Brain microvascular endothelial cell (primary cell): ENCODE results near the gene HNRNPM.

Source experiments
- DNase-seq: peaks from one replicate; pipeline ENCODE4 v3.0.0-alpha.2; 2020
- H3K27ac ChIP-seq: fragments of 250-450 bp; sonication (Bioruptor Pico); 2 replicates; pipeline ENCODE4 v1.5.1; 2020; ENCODE audit warnings: mild to moderate bottlenecking, moderate library complexity
- H3K27me3 ChIP-seq: fragments of 250-450 bp; sonication (Bioruptor Pico); replicated peaks from 2 replicates; pipeline ENCODE4 v1.5.1; 2020; ENCODE audit warnings: mild to moderate bottlenecking
- H3K36me3 ChIP-seq: fragments of 250-450 bp; sonication (Bioruptor Pico); replicated peaks from 2 replicates; pipeline ENCODE4 v1.5.1; 2020; ENCODE audit warnings: mild to moderate bottlenecking
- H3K4me3 ChIP-seq: 2 replicates; pipeline ENCODE4 v1.5.1; 2011; ENCODE audit warnings: low read depth, mild to moderate bottlenecking, control low read depth, low read length, moderate library complexity
- CTCF ChIP-seq: IDR thresholded peaks from 2 replicates; pipeline ENCODE4 v1.5.1; 2011; ENCODE audit warnings: low read depth, mild to moderate bottlenecking, moderate library complexity, low read length, control low read depth, inconsistent platforms; ENCODE audit errors: missing control alignments
- in situ Hi-C: cut with HindIII; loops from 2 replicates; pipeline ENCODE4 v1.10.0; 2017; ENCODE audit warnings: low sequenced_read_pairs, low pct_ligation_motif_present

Gene HNRNPM

GRCh38 chr19:8453616-8454015 lies 8.8 kb downstream of the HNRNPM start:
- in situ Hi-C loops, result no loop called here
- Histone ChIP-seq H3K27me3 (no peaks in the 10 kb centered on the region), H3K4me3 (no peak overlapping the region), H3K36me3 (peaks cover 11% of the 10 kb centered on the region), H3K27ac (no peak overlapping the region)
- DNase-seq, result no peak
- no peak for TF ChIP-seq CTCF

GRCh38 chr19:8454218-8454617 lies 9.4 kb downstream of the HNRNPM start:
- DNase-seq, result no peak
- Histone ChIP-seq H3K27me3 (no peaks in the 10 kb centered on the region), H3K4me3 (no peak overlapping the region), H3K36me3 (peaks cover 11% of the 10 kb centered on the region), H3K27ac (no peak overlapping the region)
- in situ Hi-C loops, result no loop called here
- no peak for TF ChIP-seq CTCF

GRCh38 chr19:8455018-8455417 lies 10.2 kb downstream of the HNRNPM start:
- no peak for TF ChIP-seq CTCF
- peaks cover 11% of the 10 kb centered on the region for H3K36me3 ChIP-seq
- H3K27ac ChIP-seq, result no peak overlapping the region
- in situ Hi-C loops, result no loop called here
- H3K27me3 ChIP-seq, result no peaks in the 10 kb centered on the region
- no peak for DNase-seq
- H3K4me3 ChIP-seq, result no peak overlapping the region

- TF ChIP-seq CTCF, result peak; percentile 52
- H3K36me3 ChIP-seq, result peaks cover 11% of the 10 kb centered on the region
- no peaks in the 10 kb centered on the region for H3K27me3 ChIP-seq
- H3K27ac ChIP-seq, result no peak overlapping the region
- H3K4me3 ChIP-seq, result no peak overlapping the region
- DNase-seq, result no peak
- in situ Hi-C loops, result no loop called here
Measured at GRCh38 chr19:8456064-8456463, 11.3 kb downstream of the HNRNPM start.

GRCh38 chr19:8457209-8457608 lies 12.4 kb downstream of the HNRNPM start:
- no peak for TF ChIP-seq CTCF
- H3K27me3 ChIP-seq, result no peaks in the 10 kb centered on the region
- in situ Hi-C loops, result no loop called here
- H3K36me3 ChIP-seq, result peaks cover 11% of the 10 kb centered on the region
- H3K4me3 ChIP-seq, result no peak overlapping the region
- no peak for DNase-seq
- H3K27ac ChIP-seq, result no peak overlapping the region

- no peaks in the 10 kb centered on the region for H3K27me3 ChIP-seq
- H3K4me3 ChIP-seq, result no peak overlapping the region
- peaks cover 17% of the 10 kb centered on the region for H3K36me3 ChIP-seq
- in situ Hi-C loops, result no loop called here
- H3K27ac ChIP-seq, result no peak overlapping the region
- no peak for DNase-seq
- TF ChIP-seq CTCF, result no peak
Measured at GRCh38 chr19:8457827-8458226, 13.1 kb downstream of the HNRNPM start.
